Measurements from ENCODE around the gene KIAA1671. TPM values are rescaled to one million over a fixed set of nuclear protein-coding genes. Genes with fewer than 3 reads are reported as not detected.
A peak's percentile ranks its signal among the peaks of the same experiment; 100 is the strongest.

The KIAA1671 gene
- total RNA-seq, 1 experiment from 2014 or later = 68.1 TPM

GRCh38 chr22:24977370-24978221 is 25.1 kb downstream of the KIAA1671 start:
- ChIA-PET CTCF (interaction anchor here (0.6 to 2.9 kb wide), 5 partner anchors 9 to 1507 kb away, joined by 3 to 13 read pairs (median 3); no protein-coding TSS in a partner anchor), POLR2A (interaction anchor here (0.7 to 23.0 kb wide), 6 partner anchors 4 to 423 kb away, joined by 3 to 468 read pairs (median 9); no protein-coding TSS in a partner anchor)
- H3K27me3 Mint-ChIP-seq (ENCODE audit: insufficient read depth, unreplicated experiment) = no peaks in the 10 kb centered on the region
- peak overlapping the region; percentile 50 for H3K4me3 Mint-ChIP-seq (ENCODE audit: unreplicated experiment)
- H3K27ac Mint-ChIP-seq (ENCODE audit: low read depth, unreplicated experiment) = peak overlapping the region; percentile 95
- BruUV-seq (replicated peaks) = TSS peak; percentile 72
- intact Hi-C loops (cut with micrococcal nuclease) = no loop called here
- peaks cover 34% of the 10 kb centered on the region for H3K36me3 Mint-ChIP-seq (ENCODE audit: insufficient read depth, unreplicated experiment)
- peak; percentile 85 for DNase-seq (ENCODE audit: unreplicated experiment)
- no peaks in the 10 kb centered on the region for H3K9me3 Mint-ChIP-seq (ENCODE audit: unreplicated experiment)
- peaks cover 49% of the 10 kb centered on the region for H3K4me1 Mint-ChIP-seq (ENCODE audit: insufficient read depth, unreplicated experiment)
- no peak for TF ChIP-seq CTCF (IDR thresholded peaks at IDR 0.05; ENCODE audit: unreplicated experiment)

- BruUV-seq (replicated peaks) = no TSS peak
Measured at GRCh38 chr22:24978308-24978707, 25.8 kb downstream of the KIAA1671 start.

GRCh38 chr22:24981066-24981465 is 28.6 kb downstream of the KIAA1671 start:
- Mint-ChIP-seq H3K4me3 (ENCODE audit: unreplicated experiment) (no peak overlapping the region), H3K4me1 (ENCODE audit: insufficient read depth, unreplicated experiment) (peaks cover 37% of the 10 kb centered on the region), H3K36me3 (ENCODE audit: insufficient read depth, unreplicated experiment) (peaks cover 42% of the 10 kb centered on the region), H3K27ac (ENCODE audit: low read depth, unreplicated experiment) (peak overlapping the region; percentile 91), H3K27me3 (ENCODE audit: insufficient read depth, unreplicated experiment) (no peaks in the 10 kb centered on the region), H3K9me3 (ENCODE audit: unreplicated experiment) (no peaks in the 10 kb centered on the region)
- no peak for DNase-seq (ENCODE audit: unreplicated experiment)
- intact Hi-C loops (cut with micrococcal nuclease) = no loop called here
- POLR2A ChIA-PET = interaction anchor here (0.7 to 23.0 kb wide), 4 partner anchors 5 to 27 kb away, joined by 3 to 468 read pairs (median 240); partner anchors contain the start of gene KIAA1671
- CTCF ChIA-PET = interaction anchor here (1.2 kb wide), 1 partner anchor 10 kb away, joined by 3 read pairs; no protein-coding TSS in a partner anchor
- TF ChIP-seq CTCF (IDR thresholded peaks at IDR 0.05; ENCODE audit: unreplicated experiment) = no peak
- no TSS peak for BruUV-seq (replicated peaks)

More at GRCh38 chr22:24978308-24978707, 25.8 kb downstream of the KIAA1671 start:
- Mint-ChIP-seq H3K9me3 (ENCODE audit: unreplicated experiment) (no peaks in the 10 kb centered on the region), H3K4me3 (ENCODE audit: unreplicated experiment) (peak overlapping the region; percentile 50), H3K27me3 (ENCODE audit: insufficient read depth, unreplicated experiment) (no peaks in the 10 kb centered on the region), H3K4me1 (ENCODE audit: insufficient read depth, unreplicated experiment) (peaks cover 44% of the 10 kb centered on the region), H3K36me3 (ENCODE audit: insufficient read depth, unreplicated experiment) (peaks cover 38% of the 10 kb centered on the region), H3K27ac (ENCODE audit: low read depth, unreplicated experiment) (peak overlapping the region; percentile 95)
- ChIA-PET POLR2A (interaction anchor here (0.6 to 23.0 kb wide), 8 partner anchors 4 to 621 kb away, joined by 3 to 468 read pairs (median 4); no protein-coding TSS in a partner anchor), CTCF (interaction anchor here (0.6 to 2.9 kb wide), 3 partner anchors 11 to 38 kb away, joined by 3 to 13 read pairs (median 3); no protein-coding TSS in a partner anchor)
- no peak for TF ChIP-seq CTCF (IDR thresholded peaks at IDR 0.05; ENCODE audit: unreplicated experiment)
- DNase-seq (ENCODE audit: unreplicated experiment) = no peak
- intact Hi-C loops (cut with micrococcal nuclease) = no loop called here

- H3K9me3 Mint-ChIP-seq (ENCODE audit: unreplicated experiment) = no peaks in the 10 kb centered on the region
- intact Hi-C loops (cut with micrococcal nuclease) = no loop called here
- POLR2A ChIA-PET = interaction anchor here (0.6 to 23.0 kb wide), 5 partner anchors 5 to 46 kb away, joined by 3 to 468 read pairs (median 13); partner anchors contain the start of gene KIAA1671
- H3K27ac Mint-ChIP-seq (ENCODE audit: low read depth, unreplicated experiment) = peak overlapping the region; percentile 91
- BruUV-seq (replicated peaks) = no TSS peak
- H3K4me1 Mint-ChIP-seq (ENCODE audit: insufficient read depth, unreplicated experiment) = peaks cover 38% of the 10 kb centered on the region
- CTCF ChIA-PET = interaction anchor here (1.2 to 1.6 kb wide), 2 partner anchors 8 to 9 kb away, joined by 3 to 4 read pairs; no protein-coding TSS in a partner anchor
- peaks cover 42% of the 10 kb centered on the region for H3K36me3 Mint-ChIP-seq (ENCODE audit: insufficient read depth, unreplicated experiment)
- TF ChIP-seq CTCF (IDR thresholded peaks at IDR 0.05; ENCODE audit: unreplicated experiment) = no peak
- H3K27me3 Mint-ChIP-seq (ENCODE audit: insufficient read depth, unreplicated experiment) = no peaks in the 10 kb centered on the region
- H3K4me3 Mint-ChIP-seq (ENCODE audit: unreplicated experiment) = no peak overlapping the region
- no peak for DNase-seq (ENCODE audit: unreplicated experiment)
Measured at GRCh38 chr22:24981656-24982055, 29.1 kb downstream of the KIAA1671 start.

All from MCF 10A (cell line).